PC-9 (cell line): ENCODE measurements around the gene FCHO1.

Experiments
- EZH2 ChIP-seq: fragments of 200-600 bp; sonication (generic); IDR thresholded peaks from 2 replicates; pipeline ENCODE4 v1.8.0; 2017; ENCODE audit warnings: antibody characterized with exemption, low read depth
- TF ChIP-seq, protein P1 (sequence below): fragments of 200-600 bp; sonication (generic); conservative IDR thresholded peaks from 2 replicates; pipeline ENCODE4 v1.6.1; 2017; ENCODE audit warnings: mixed run types, antibody characterized with exemption, mild to moderate bottlenecking, moderate library complexity

DNA sequence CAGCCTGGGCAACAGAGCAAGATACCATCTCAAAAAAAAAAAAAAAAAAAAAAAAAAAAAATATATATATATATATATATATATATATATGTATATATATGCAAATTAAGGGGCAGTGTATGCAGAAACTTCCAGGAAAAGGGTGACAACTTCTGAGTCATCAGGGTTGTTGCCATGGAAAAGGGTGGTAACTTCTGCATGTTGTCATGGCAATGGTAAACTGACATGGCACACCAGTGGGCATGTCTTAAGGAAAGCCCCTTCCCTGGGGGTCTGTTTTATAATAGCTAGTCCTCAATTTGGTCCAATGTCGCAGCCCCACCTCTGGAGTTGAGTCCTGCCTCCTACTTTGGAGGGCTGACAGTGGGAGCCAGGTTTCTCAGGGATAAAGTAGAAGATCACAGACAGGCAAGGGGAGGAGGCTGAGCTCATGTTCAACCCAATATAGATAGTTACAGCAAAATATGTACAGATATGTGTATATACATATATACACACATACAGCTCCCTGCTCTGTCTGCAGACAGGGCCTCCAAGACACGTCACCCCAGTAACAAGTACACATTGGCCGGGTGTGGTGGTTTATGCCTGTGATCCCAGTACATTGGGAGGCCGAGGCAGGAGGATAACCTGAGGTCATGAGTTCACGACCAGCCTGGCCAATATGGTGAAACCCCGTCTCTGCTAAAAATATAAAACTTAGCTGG is 7.2 kb upstream of the FCHO1 start:
- TF ChIP-seq, protein P1, sequence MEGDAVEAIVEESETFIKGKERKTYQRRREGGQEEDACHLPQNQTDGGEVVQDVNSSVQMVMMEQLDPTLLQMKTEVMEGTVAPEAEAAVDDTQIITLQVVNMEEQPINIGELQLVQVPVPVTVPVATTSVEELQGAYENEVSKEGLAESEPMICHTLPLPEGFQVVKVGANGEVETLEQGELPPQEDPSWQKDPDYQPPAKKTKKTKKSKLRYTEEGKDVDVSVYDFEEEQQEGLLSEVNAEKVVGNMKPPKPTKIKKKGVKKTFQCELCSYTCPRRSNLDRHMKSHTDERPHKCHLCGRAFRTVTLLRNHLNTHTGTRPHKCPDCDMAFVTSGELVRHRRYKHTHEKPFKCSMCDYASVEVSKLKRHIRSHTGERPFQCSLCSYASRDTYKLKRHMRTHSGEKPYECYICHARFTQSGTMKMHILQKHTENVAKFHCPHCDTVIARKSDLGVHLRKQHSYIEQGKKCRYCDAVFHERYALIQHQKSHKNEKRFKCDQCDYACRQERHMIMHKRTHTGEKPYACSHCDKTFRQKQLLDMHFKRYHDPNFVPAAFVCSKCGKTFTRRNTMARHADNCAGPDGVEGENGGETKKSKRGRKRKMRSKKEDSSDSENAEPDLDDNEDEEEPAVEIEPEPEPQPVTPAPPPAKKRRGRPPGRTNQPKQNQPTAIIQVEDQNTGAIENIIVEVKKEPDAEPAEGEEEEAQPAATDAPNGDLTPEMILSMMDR: no peak
- no peak for TF ChIP-seq EZH2
